GF-D8 (cell line): ENCODE data around the gene UNC13C.

Source experiments
- DNase-seq: peaks from one replicate; lab custom pipeline; 2025; lab: John Stamatoyannopoulos, UW

UNC13C gene

GRCh38 chr15:54482251-54482650 lies 504.0 kb downstream of the UNC13C start:
- DNase-seq = no peak

- no peak for DNase-seq
Observed at GRCh38 chr15:54500330-54500729, 522.1 kb downstream of the UNC13C start.

DNA sequence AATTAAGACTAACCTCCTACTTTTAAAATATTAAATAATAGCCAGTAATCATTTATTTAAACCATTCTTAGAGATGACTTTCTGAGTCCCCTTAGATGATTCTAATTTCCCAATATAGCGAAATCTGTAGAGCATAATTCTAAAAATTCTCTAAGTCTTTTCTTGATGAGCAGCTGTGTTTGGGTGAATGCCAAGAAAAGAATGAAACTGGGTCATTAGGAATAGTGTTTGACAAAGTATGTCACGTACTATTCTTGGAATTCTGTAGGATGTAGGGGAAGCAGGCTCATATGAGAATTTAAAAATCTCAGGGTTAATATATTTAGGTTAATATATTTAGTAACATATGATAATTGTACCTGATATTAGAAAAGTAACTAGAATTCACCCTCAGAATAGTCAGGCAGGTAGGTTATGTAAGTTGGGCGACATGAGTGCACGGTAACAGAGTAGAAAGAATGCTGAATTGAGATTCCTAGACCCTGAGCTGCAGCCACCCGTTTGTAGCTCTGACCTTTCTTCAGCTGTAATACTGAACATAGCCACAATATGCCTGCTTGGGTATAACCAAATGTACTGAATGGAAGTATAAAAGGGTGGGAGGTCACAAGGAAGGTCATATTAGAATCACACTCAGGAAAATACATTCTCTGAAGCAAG lies 524.3 kb downstream of the UNC13C start:
- no peak for DNase-seq

DNA sequence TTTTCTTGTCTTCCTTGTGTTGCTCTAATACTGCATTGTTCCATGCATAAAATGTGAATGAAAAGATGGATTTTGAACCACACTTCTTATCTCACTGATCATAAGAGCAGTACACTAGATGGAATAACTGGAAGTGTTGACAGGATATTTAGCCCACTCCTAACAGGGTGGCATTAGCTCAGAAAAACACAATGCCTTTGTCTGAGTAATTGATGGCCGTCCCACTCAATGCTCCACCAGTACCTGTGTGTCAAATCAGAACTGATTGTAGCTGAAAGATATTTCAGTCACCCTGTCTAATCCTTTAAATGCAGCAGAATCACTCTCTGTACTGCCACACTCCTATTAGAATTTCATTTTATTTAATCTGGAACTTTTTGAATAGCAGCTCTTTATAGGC lies 526.5 kb downstream of the UNC13C start:
- DNase-seq = no peak

DNA sequence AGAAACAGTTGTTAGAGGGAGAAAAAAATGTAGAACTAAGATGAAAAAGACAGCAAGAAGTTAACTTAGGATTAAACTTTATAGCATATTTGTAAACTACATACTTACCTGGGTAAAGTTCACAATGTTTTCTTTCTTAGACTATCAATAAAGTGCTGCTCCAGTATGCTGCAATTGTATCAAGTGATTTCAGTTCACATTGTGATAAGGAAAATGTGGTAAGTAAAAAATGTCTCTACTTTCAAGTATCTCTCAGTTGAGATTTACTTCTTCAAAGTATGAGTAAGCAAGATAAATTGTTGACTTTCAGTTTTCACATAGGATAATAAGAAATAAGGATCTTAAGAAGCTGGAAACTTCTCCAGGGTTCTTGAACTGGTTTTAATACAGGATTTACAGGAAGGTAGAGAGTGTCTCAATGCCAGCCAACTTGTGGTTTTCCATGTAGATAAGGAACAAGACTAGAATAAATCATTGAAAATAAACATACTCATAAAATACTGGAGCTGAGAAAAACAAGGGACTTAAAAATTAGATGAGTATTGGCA lies 528.8 kb downstream of the UNC13C start:
- no peak for DNase-seq

GRCh38 chr15:54514601-54515000 lies 536.4 kb downstream of the UNC13C start:
- no peak for DNase-seq

- no peak for DNase-seq
Observed at GRCh38 chr15:54515664-54516582, 537.7 kb downstream of the UNC13C start.

- DNase-seq = no peak
Observed at GRCh38 chr15:54517366-54517765, 539.1 kb downstream of the UNC13C start.

GRCh38 chr15:54518156-54518882 lies 540.1 kb downstream of the UNC13C start:
- no peak for DNase-seq

GRCh38 chr15:54519577-54519976 lies 541.3 kb downstream of the UNC13C start:
- no peak for DNase-seq

DNA sequence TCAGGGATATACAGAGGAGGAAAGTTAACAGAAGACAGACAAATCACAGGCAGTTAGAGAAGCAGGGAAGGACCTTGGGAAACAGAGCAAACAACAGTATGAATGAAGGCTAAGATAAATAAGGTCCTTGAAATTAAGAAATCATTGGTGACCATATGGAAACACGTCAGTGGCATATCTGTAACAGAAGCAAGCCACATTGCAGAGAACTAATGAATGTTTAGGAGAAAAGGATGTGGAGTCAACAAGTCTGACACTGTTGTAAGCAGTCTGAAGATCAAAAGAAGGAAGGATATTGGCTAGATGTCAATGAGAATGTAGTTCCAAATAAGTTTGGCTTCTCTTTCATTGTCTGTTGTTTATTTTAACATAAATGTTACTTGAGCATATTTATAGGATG lies 542.4 kb downstream of the UNC13C start:
- no peak for DNase-seq

GRCh38 chr15:54521206-54521605 lies 543.0 kb downstream of the UNC13C start:
- no peak for DNase-seq

DNA sequence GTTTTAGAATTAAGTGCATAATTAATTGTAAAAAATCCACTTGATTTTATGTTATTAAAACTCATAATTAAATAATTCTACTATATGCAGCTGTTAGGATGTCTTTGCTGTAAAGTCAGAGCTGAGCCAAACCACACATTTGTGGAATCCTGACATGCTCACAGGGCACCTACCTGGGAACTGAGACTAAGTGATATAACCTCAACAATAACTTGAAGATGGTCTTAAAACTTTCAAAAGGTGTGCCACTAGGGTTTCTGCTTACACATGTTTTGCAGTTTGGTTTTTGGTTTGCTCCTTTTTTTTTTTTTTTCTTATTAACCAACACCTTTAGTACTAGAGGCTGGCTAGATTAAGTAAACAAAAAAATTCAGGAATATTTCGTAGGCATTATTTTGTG lies 549.8 kb downstream of the UNC13C start:
- DNase-seq = no peak

GRCh38 chr15:54540721-54541120 lies 562.5 kb downstream of the UNC13C start:
- DNase-seq = no peak

- DNase-seq = no peak
Observed at GRCh38 chr15:54547491-54547890, 569.2 kb downstream of the UNC13C start.

DNA sequence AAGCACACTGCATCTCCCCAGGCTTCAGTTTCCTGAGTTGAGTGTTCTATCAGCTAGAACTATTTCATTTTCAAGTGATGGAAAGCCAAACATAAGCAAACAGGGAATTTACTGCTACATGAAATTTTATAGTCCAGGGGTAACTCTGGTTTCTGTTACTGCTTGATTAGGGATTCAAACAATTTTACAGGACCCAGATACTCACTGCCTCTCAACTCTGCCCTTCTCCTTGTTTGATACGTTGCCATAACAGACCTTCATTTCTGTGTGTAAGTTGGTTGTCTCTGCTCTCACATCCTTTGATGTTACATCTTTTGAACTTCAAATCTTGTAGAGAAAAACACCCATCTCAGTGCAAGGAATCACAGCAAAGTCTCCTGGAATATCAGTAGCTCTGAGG lies 572.7 kb downstream of the UNC13C start:
- no peak for DNase-seq

DNA sequence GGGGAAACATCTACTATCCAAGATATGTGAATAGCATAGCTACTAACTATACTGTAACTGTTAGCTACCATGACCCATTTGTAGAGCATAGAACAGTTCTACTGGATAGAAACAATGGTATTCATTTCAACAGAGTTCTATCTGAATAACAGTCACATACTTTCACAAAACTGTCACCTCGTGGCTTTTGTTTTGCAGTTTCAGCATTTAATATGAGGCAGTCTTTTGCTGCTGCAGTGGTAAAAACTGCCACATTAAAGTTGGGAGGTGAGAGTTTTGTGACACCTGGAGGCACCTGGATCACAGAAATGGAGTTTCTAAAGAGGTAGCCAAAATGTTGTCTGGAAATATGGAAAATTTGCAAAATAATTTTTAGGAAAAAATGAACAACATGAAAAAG lies 578.0 kb downstream of the UNC13C start:
- DNase-seq = no peak

GRCh38 chr15:54559405-54560069 lies 581.3 kb downstream of the UNC13C start:
- no peak for DNase-seq

GRCh38 chr15:54560417-54560816 lies 582.2 kb downstream of the UNC13C start:
- no peak for DNase-seq

GRCh38 chr15:54564166-54564565 lies 585.9 kb downstream of the UNC13C start:
- no peak for DNase-seq

- DNase-seq = no peak
Observed at GRCh38 chr15:54566654-54567053, 588.4 kb downstream of the UNC13C start.
